HEK293 (cell line): ENCODE measurements around the gene GRB10.

Experiments used
- CTCF ChIA-PET: fragments of 350-600 bp; formaldehyde crosslinking; extraction: SDS; loops from one replicate; lab custom pipeline; 2021; ENCODE audit warnings: antibody characterized with exemption; lab: Yijun Ruan, JAX
- POLR2A ChIA-PET: fragments of 300-600 bp; formaldehyde crosslinking; extraction: SDS; loops from one replicate; lab custom pipeline; 2020; ENCODE audit warnings: antibody characterized with exemption, inconsistent platforms; lab: Yijun Ruan, JAX
- H3K27ac ChIP-seq: fragments of 200-500 bp; sonication (Bioruptor generic); 2 replicates; pipeline ENCODE4 v1.5.1; 2014; ENCODE audit warnings: low read depth, low read length, control low read depth, inconsistent platforms; ENCODE audit errors: extremely low read depth
- H3K36me3 ChIP-seq, 2 experiments: fragments of 200-500 bp in 1 of 2; sonication (Bioruptor generic) in 1 of 2; 1 replicate in 1 of 2; 2 replicates in 1 of 2; pipeline ENCODE4 v1.5.1; 2014 to 2017; ENCODE audit warnings: inconsistent platforms in 2 of 2, low read length in 2 of 2; ENCODE audit not compliant: control insufficient read depth in 2 of 2, insufficient read depth in 1 of 2
- H3K4me1 ChIP-seq: fragments of 200-500 bp; sonication (Bioruptor generic); 2 replicates; pipeline ENCODE4 v1.5.1; 2014; ENCODE audit warnings: mild to moderate bottlenecking, low read length, inconsistent platforms; ENCODE audit not compliant: control insufficient read depth, insufficient read depth
- H3K4me3 ChIP-seq: 2 replicates; pipeline ENCODE4 v1.5.1; 2011; ENCODE audit warnings: low read depth, mild to moderate bottlenecking, control low read depth, low read length, moderate library complexity
- H3K9me3 ChIP-seq: fragments of 200-500 bp; sonication (Bioruptor generic); 2 replicates; pipeline ENCODE4 v1.5.1; 2014; ENCODE audit warnings: low read depth, low read length, inconsistent platforms; ENCODE audit not compliant: control insufficient read depth, insufficient read depth
- FEZF1 ChIP-seq: fragments of 450-650 bp; formaldehyde crosslinking; IDR thresholded peaks from 2 replicates; pipeline ENCODE4 v1.5.1; 2016; ENCODE audit warnings: missing biosample characterization, missing genetic modification characterization
- GLI2 ChIP-seq: fragments of 450-650 bp; formaldehyde crosslinking; IDR thresholded peaks from 2 replicates; pipeline ENCODE4; 2017; ENCODE audit warnings: missing biosample characterization, missing genetic modification characterization, low read depth, borderline replicate concordance
- KLF8 ChIP-seq: fragments of 450-650 bp; formaldehyde crosslinking; IDR thresholded peaks from 2 replicates; pipeline ENCODE4 v1.5.1; 2016; ENCODE audit warnings: missing biosample characterization, missing genetic modification characterization
- PBX3 ChIP-seq: sonication (generic); formaldehyde crosslinking; IDR thresholded peaks from 2 replicates; pipeline ENCODE4 v1.8.1; 2022; ENCODE audit warnings: mild to moderate bottlenecking, moderate library complexity, missing genetic modification reagents
- REPIN1 ChIP-seq: fragments of 450-650 bp; formaldehyde crosslinking; IDR thresholded peaks from 2 replicates; pipeline ENCODE4 v1.5.1; 2017; ENCODE audit warnings: missing biosample characterization, missing genetic modification characterization, low read depth
- SP2 ChIP-seq: fragments of 450-650 bp; formaldehyde crosslinking; IDR thresholded peaks from 2 replicates; pipeline ENCODE4 v1.5.1; 2016; ENCODE audit warnings: missing biosample characterization, missing genetic modification characterization
- TSHZ1 ChIP-seq: fragments of 450-650 bp; formaldehyde crosslinking; IDR thresholded peaks from 2 replicates; pipeline ENCODE4 v1.5.1; 2016; ENCODE audit warnings: missing biosample characterization, missing genetic modification characterization, borderline replicate concordance
- WT1 ChIP-seq: fragments of 450-650 bp; formaldehyde crosslinking; IDR thresholded peaks from 2 replicates; pipeline ENCODE4 v1.5.1; 2016; ENCODE audit warnings: missing biosample characterization, missing genetic modification characterization
- ZBTB17 ChIP-seq: fragments of 450-650 bp; formaldehyde crosslinking; IDR thresholded peaks from 2 replicates; pipeline ENCODE4 v1.5.1; 2016; ENCODE audit warnings: missing biosample characterization, missing genetic modification characterization
- ZBTB20 ChIP-seq: fragments of 450-650 bp; formaldehyde crosslinking; IDR thresholded peaks from 2 replicates; pipeline ENCODE4 v1.5.1; 2016; ENCODE audit warnings: missing biosample characterization, missing genetic modification characterization
- ZNF112 ChIP-seq: fragments of 450-650 bp; formaldehyde crosslinking; IDR thresholded peaks from 2 replicates; pipeline ENCODE4 v1.5.0; 2017; ENCODE audit warnings: missing biosample characterization, missing genetic modification characterization
- ZNF132 ChIP-seq: fragments of 450-650 bp; formaldehyde crosslinking; IDR thresholded peaks from 2 replicates; pipeline ENCODE4 v1.5.1; 2017; ENCODE audit warnings: missing biosample characterization, missing genetic modification characterization, borderline replicate concordance
- ZNF133 ChIP-seq: fragments of 450-650 bp; formaldehyde crosslinking; IDR thresholded peaks from 2 replicates; pipeline ENCODE4 v1.5.1; 2016; ENCODE audit warnings: missing biosample characterization, missing genetic modification characterization
- ZNF157 ChIP-seq: fragments of 450-650 bp; formaldehyde crosslinking; IDR thresholded peaks from 2 replicates; pipeline ENCODE4 v1.5.1; 2016; ENCODE audit warnings: missing biosample characterization, missing genetic modification characterization
- ZNF169 ChIP-seq: fragments of 450-650 bp; formaldehyde crosslinking; IDR thresholded peaks from 2 replicates; pipeline ENCODE4 v1.5.1; 2016; ENCODE audit warnings: missing biosample characterization, missing genetic modification characterization
- ZNF221 ChIP-seq: fragments of 450-650 bp; formaldehyde crosslinking; IDR thresholded peaks from 2 replicates; pipeline ENCODE4 v1.5.1; 2017; ENCODE audit warnings: missing biosample characterization, missing genetic modification characterization, borderline replicate concordance
- ZNF23 ChIP-seq: fragments of 450-650 bp; formaldehyde crosslinking; IDR thresholded peaks from 2 replicates; pipeline ENCODE4 v1.5.1; 2016; ENCODE audit warnings: missing biosample characterization, missing genetic modification characterization, borderline replicate concordance
- ZNF248 ChIP-seq: fragments of 450-650 bp; formaldehyde crosslinking; IDR thresholded peaks from 2 replicates; pipeline ENCODE4 v1.5.1; 2017; ENCODE audit warnings: missing biosample characterization, missing genetic modification characterization
- ZNF302 ChIP-seq: fragments of 450-650 bp; formaldehyde crosslinking; IDR thresholded peaks from 2 replicates; pipeline ENCODE4 v1.5.1; 2016; ENCODE audit warnings: missing biosample characterization, missing genetic modification characterization, low read depth
- ZNF354C ChIP-seq: fragments of 450-650 bp; formaldehyde crosslinking; IDR thresholded peaks from 2 replicates; pipeline ENCODE4 v1.5.1; 2016; ENCODE audit warnings: missing biosample characterization, missing genetic modification characterization, low read depth, borderline replicate concordance
- ZNF473 ChIP-seq: fragments of 450-650 bp; formaldehyde crosslinking; IDR thresholded peaks from 2 replicates; pipeline ENCODE4 v1.5.1; 2017; ENCODE audit warnings: missing biosample characterization, missing genetic modification characterization
- ZNF488 ChIP-seq: fragments of 450-650 bp; formaldehyde crosslinking; IDR thresholded peaks from 2 replicates; pipeline ENCODE4 v1.5.1; 2016; ENCODE audit warnings: missing biosample characterization, missing genetic modification characterization
- ZNF530 ChIP-seq: fragments of 450-650 bp; formaldehyde crosslinking; IDR thresholded peaks from 2 replicates; pipeline ENCODE4 v1.5.1; 2016; ENCODE audit warnings: low read depth, missing biosample characterization, missing genetic modification characterization
- ZNF610 ChIP-seq: fragments of 450-650 bp; formaldehyde crosslinking; IDR thresholded peaks from 2 replicates; pipeline ENCODE4 v1.5.1; 2016; ENCODE audit warnings: missing biosample characterization, missing genetic modification characterization, borderline replicate concordance
- ZNF645 ChIP-seq: fragments of 450-650 bp; formaldehyde crosslinking; IDR thresholded peaks from 2 replicates; pipeline ENCODE4; 2016; ENCODE audit warnings: missing biosample characterization, missing genetic modification characterization
- ZNF654 ChIP-seq: fragments of 450-650 bp; formaldehyde crosslinking; IDR thresholded peaks from 2 replicates; pipeline ENCODE4 v1.5.1; 2016; ENCODE audit warnings: low read depth, missing biosample characterization, missing genetic modification characterization
- ZNF677 ChIP-seq: fragments of 450-650 bp; IDR thresholded peaks from 2 replicates; pipeline ENCODE4 v1.5.0; 2018; ENCODE audit warnings: missing biosample characterization, mild to moderate bottlenecking, missing genetic modification characterization, moderate library complexity
- ZNF707 ChIP-seq: fragments of 450-650 bp; formaldehyde crosslinking; IDR thresholded peaks from 2 replicates; pipeline ENCODE4 v1.5.1; 2016; ENCODE audit warnings: missing biosample characterization, missing genetic modification characterization
- ZNF776 ChIP-seq: fragments of 450-650 bp; formaldehyde crosslinking; IDR thresholded peaks from 2 replicates; pipeline ENCODE4 v1.5.0; 2017; ENCODE audit warnings: missing biosample characterization, missing genetic modification characterization, borderline replicate concordance
- ZNF785 ChIP-seq: fragments of 450-650 bp; formaldehyde crosslinking; IDR thresholded peaks from 2 replicates; pipeline ENCODE4 v1.5.1; 2016; ENCODE audit warnings: missing biosample characterization, missing genetic modification characterization
- ZNF791 ChIP-seq: fragments of 450-650 bp; formaldehyde crosslinking; IDR thresholded peaks from 2 replicates; pipeline ENCODE4 v1.5.1; 2016; ENCODE audit warnings: missing biosample characterization, missing genetic modification characterization

The GRB10 gene

GRCh38 chr7:50662041-50662694, 120.5 kb downstream of the GRB10 start:
- CTCF ChIA-PET, result interaction anchor here (1.6 kb wide), 1 partner anchor 29 kb away, joined by 4 read pairs; no protein-coding TSS in a partner anchor
- H3K4me3 ChIP-seq, result no peak overlapping the region

GRCh38 chr7:50661345-50662040, 121.2 kb downstream of the GRB10 start:
- TF ChIP-seq ZNF23 (tag by site-specific recombination) (no peak), ZNF530 (tag by site-specific recombination) (no peak), TSHZ1 (tag by site-specific recombination) (no peak), ZNF785 (tag by site-specific recombination) (no peak), ZNF112 (no peak), WT1 (tag by site-specific recombination) (no peak), ZNF132 (tag by site-specific recombination) (no peak), ZNF645 (tag by site-specific recombination) (no peak), GLI2 (tag by site-specific recombination) (no peak), ZNF488 (tag by site-specific recombination) (no peak), ZNF776 (tag by site-specific recombination) (no peak)
- no peaks in the 10 kb centered on the region for H3K4me1 ChIP-seq
- ChIA-PET POLR2A (no interaction called here), CTCF (no interaction called here)
- no peaks in the 10 kb centered on the region for H3K9me3 ChIP-seq
- H3K27ac ChIP-seq, result no peak overlapping the region
- no peak overlapping the region for H3K4me3 ChIP-seq
- H3K36me3 ChIP-seq, result peaks cover 0 to 17% of the 10 kb centered on the region in 2 experiments; a peak in 1 of 3 replicates

More at GRCh38 chr7:50662041-50662694, 120.5 kb downstream of the GRB10 start:
- H3K36me3 ChIP-seq, result peaks cover 0 to 17% of the 10 kb centered on the region in 2 experiments; a peak in 1 of 3 replicates
- no peaks in the 10 kb centered on the region for H3K4me1 ChIP-seq
- no peak overlapping the region for H3K27ac ChIP-seq
- POLR2A ChIA-PET, result no interaction called here
- no peak for TF ChIP-seq ZNF610 (tag by site-specific recombination)
- no peak for TF ChIP-seq ZNF791
- no peak for TF ChIP-seq SP2 (tag by site-specific recombination)
- no peak for TF ChIP-seq ZBTB20
- TF ChIP-seq ZBTB17 (tag by site-specific recombination), result no peak
- TF ChIP-seq ZNF221 (tag by site-specific recombination), result no peak
- no peak for TF ChIP-seq ZNF302 (tag by site-specific recombination)
- no peak for TF ChIP-seq PBX3 (CRISPR knock-in tag)
- TF ChIP-seq REPIN1, result no peak
- no peak for TF ChIP-seq ZNF473 (tag by site-specific recombination)
- no peak for TF ChIP-seq ZNF707 (tag by site-specific recombination)
- no peak for TF ChIP-seq ZNF133 (tag by site-specific recombination)
- TF ChIP-seq KLF8 (tag by site-specific recombination), result no peak
- TF ChIP-seq ZNF677 (tag by site-specific recombination), result no peak
- no peak for TF ChIP-seq ZNF169
- TF ChIP-seq ZNF354C, result no peak
- TF ChIP-seq ZNF248 (tag by site-specific recombination), result no peak
- no peak for TF ChIP-seq FEZF1 (tag by site-specific recombination)
- no peak for TF ChIP-seq ZNF654 (tag by site-specific recombination)
- TF ChIP-seq ZNF157 (tag by site-specific recombination), result no peak
- no peaks in the 10 kb centered on the region for H3K9me3 ChIP-seq
